Measurements from ENCODE around the gene GOLGB1.

GOLGB1 gene

GRCh38 chr3:121637922-121638321, 111.6 kb downstream of the GOLGB1 start:
- peak; percentile 28 for ATAC-seq
- no peak for DNase-seq

- ATAC-seq, result no peak
- DNase-seq, result no peak
Measured at GRCh38 chr3:121630355-121630754, 119.2 kb downstream of the GOLGB1 start.

- DNase-seq (no peak), ATAC-seq (no peak)
Measured at GRCh38 chr3:121629601-121630000, 119.9 kb downstream of the GOLGB1 start.

GRCh38 chr3:121627622-121628021, 121.9 kb downstream of the GOLGB1 start:
- no peak for ATAC-seq
- DNase-seq, result no peak

GRCh38 chr3:121627211-121627610, 122.3 kb downstream of the GOLGB1 start:
- no peak for DNase-seq
- ATAC-seq, result no peak

- DNase-seq (no peak), ATAC-seq (no peak)
Measured at GRCh38 chr3:121626495-121626894, 123.0 kb downstream of the GOLGB1 start.

- no peak for ATAC-seq
- no peak for DNase-seq
Measured at GRCh38 chr3:121624147-121624899, 125.2 kb downstream of the GOLGB1 start.

GRCh38 chr3:121621491-121621890, 128.1 kb downstream of the GOLGB1 start:
- DNase-seq, result no peak
- no peak for ATAC-seq

GRCh38 chr3:121619691-121620090, 129.8 kb downstream of the GOLGB1 start:
- ATAC-seq (no peak), DNase-seq (no peak)

Data from stimulated activated naive CD8-positive, alpha-beta T cell treated with anti-CD3 and anti-CD28 coated beads, Interleukin-15, Interleukin-2, amounts not matched to agents 100 U/mL and 50 U/mL, for 24 hours (primary cell).